Stomach (tissue), 9 donors: ENCODE measurements around the gene GLIS2. TPM values are rescaled to one million over a fixed set of nuclear protein-coding genes. Genes with fewer than 3 reads are reported as not detected.

Experiments
- DNase-seq, 2 donors: peaks; one replicate each; pipeline versions ENCODE4 v3.0.0 to v3.0.0-alpha.2; 2013 to 2019
- H3K27ac ChIP-seq, 5 donors: fragments of 200-600 bp in 4 of 5; sonication (generic) in 4 of 5; one replicate each; pipeline ENCODE4 v1.5.1; 2013 to 2019; ENCODE audit warnings: mild to moderate bottlenecking in 1 of 5, moderate library complexity in 1 of 5
- H3K27me3 ChIP-seq, 3 donors: fragments of 200-600 bp; sonication (generic); one replicate each; pipeline ENCODE4 v1.5.1; 2017 to 2019; ENCODE audit warnings: mixed run types in 1 of 3
- H3K36me3 ChIP-seq, 4 donors: fragments of 200-600 bp; sonication (generic); 1 replicate in 3 of 4; 2 replicates in 1 of 4; pipeline ENCODE4 v1.5.1; 2016 to 2019
- H3K4me1 ChIP-seq, 4 donors: fragments of 200-600 bp; sonication (generic); one replicate each; pipeline ENCODE4 v1.5.1; 2016 to 2019
- H3K4me3 ChIP-seq, 4 donors: fragments of 200-600 bp; sonication (generic) in 3 of 4; one replicate each; pipeline ENCODE4 v1.5.1; 2016 to 2019; ENCODE audit warnings: mild to moderate bottlenecking in 1 of 4
- H3K9me3 ChIP-seq, 4 donors: fragments of 200-600 bp; sonication (generic); one replicate each; pipeline ENCODE4 v1.5.1; 2016 to 2019
- EP300 ChIP-seq: sonication (generic); formaldehyde crosslinking; IDR thresholded peaks from one replicate; pipeline ENCODE4 v1.6.1; 2017; ENCODE audit warnings: antibody characterized with exemption
- POLR2A ChIP-seq, 4 donors: fragments of 450-650 bp; IDR thresholded peaks; one replicate each; pipeline ENCODE4 v1.6.1; 2016; ENCODE audit warnings: antibody characterized with exemption in 4 of 4, control low read depth in 2 of 4, mild to moderate bottlenecking in 1 of 4, moderate library complexity in 1 of 4
- POLR2AphosphoS5 ChIP-seq, 3 donors: sonication (generic); formaldehyde crosslinking; IDR thresholded peaks; one replicate each; pipeline ENCODE4 v1.6.1; 2016; ENCODE audit warnings: antibody characterized with exemption in 3 of 3
- WGBS, 5 donors: extraction: QIAGEN DNeasy Blood & Tissue Kit in 3 of 5; methylation state at CpG; one replicate each; pipeline versions ENCODE4 v1.1.5 to v1.1.7; 2013 to 2018; 5-methylcytosine and 5-hydroxymethylcytosine counted together
- intact Hi-C: fragments of 100-400 bp; cut with DNase I; formaldehyde crosslinking; loops from one replicate; pipeline ENCODE4 v1.15.1; 2023; ENCODE audit warnings: low total_unique reads
- polyA plus RNA-seq, 3 donors: library from polyadenylated mRNA; stranded (reverse); fragments of 200-250 nt; gene quantifications; one replicate each; pipeline ENCODE4 v1.2.3, GENCODE V29; 2013
- total RNA-seq, 5 donors: library from RNA; depleted of rRNA; stranded (reverse); fragments of >200 nt; gene quantifications; one replicate each; pipeline versions ENCODE4 v1.1.0 to v1.2.3, GENCODE V29; 2014 to 2016
- TF ChIP-seq, protein P1 (sequence below), 7 experiments: fragments of 450-650 bp in 4 of 7; fragments of 200-600 bp in 3 of 7; sonication (generic) in 3 of 7; IDR thresholded peaks; one replicate each; pipeline ENCODE4 v1.5.1; 2016 to 2019; ENCODE audit warnings: antibody characterized with exemption in 7 of 7, control low read depth in 2 of 7, mild to moderate bottlenecking in 1 of 7
- donor health status: healthy with polysubstance abuse.
- donor health status: Bipolar disorder and iron deficiency.
- donor health status: healthy.

GLIS2 gene
- total and polyA plus RNA-seq, 8 donors = 3.2 to 21.0 (median 5.2) TPM

DNA sequence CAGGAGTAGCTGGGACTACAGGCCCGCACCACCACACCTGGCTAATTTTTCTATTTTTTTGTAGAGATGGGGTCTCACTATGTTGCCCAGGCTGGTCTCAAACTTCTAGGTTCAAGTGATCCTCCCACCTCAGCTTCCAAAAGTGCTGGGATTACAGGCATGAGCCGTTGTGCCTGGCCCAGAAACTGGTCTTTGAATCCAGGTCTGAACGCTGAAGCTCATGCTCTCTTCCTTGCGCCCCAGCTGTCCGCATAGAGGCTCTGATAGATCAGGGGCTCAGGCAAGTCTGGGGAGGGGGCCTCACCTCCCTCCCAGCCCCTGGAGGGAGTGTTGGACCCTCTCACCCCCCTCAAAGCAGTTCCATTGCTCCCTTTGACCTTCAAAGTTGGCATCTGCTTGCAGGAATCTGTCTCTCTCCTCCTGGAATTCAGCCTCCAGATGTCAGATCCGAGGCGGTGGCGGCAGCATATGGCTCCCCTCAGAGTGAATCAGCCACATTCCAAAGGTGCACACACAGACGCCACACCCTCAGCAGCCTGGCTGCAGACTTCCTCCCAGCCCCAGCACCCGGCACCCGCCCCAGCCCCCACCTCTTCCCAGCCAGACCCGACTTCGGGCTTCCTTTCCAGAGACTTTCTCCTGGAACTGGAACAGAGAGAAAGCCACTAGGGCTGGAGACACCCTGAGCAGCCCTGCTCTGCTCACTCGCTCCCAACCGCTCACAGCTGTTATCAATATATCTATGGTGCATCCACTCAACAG is 16.9 kb upstream of the GLIS2 start:
- WGBS, 5 donors = 21 to 31% (median 26%) methylated on average over 10 to 15 of the region's 15 CpGs
- intact Hi-C loops = no loop called here
- Histone ChIP-seq H3K27ac (peak overlapping the region; percentile 73 to 85 (median 83)), H3K36me3 (no peaks in the 10 kb centered on the region), H3K4me3 (peak overlapping the region in 1 of 4 donors; percentile 17), H3K9me3 (no peaks in the 10 kb centered on the region), H3K27me3 (no peaks in the 10 kb centered on the region), H3K4me1 (peaks cover 19 to 30% (median 22%) of the 10 kb centered on the region in 4 donors)
- TF ChIP-seq EP300 (no peak), POLR2AphosphoS5 (IDR thresholded peaks at IDR 0.05) (peak in 2 of 3 donors; percentile 19 to 68)
- DNase-seq = peak; percentile 83 to 95

DNA sequence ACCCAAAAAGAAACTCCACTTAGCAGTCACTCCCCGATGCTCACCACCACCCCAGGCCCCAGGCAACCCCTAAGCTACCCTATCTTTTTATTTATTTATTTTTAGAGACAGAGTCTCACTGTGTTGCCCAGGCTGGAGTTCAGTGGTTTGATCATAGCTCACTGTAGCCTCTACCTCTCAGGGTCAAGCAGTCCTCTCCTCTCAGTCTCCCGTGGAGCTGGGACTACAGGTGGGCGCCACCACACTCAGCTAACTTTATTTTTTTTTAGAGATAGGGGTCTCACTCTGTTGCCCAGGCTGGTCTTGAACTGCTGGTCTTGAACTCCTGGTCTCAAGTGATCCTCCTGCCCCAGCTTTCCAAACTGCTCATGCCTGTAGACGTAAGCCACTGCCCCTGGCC is 14.7 kb upstream of the GLIS2 start:
- WGBS, 5 donors = 96 to 100% (median 98%) methylated on average over 4 of the region's 4 CpGs
- no peaks in the 10 kb centered on the region for H3K9me3 ChIP-seq

DNA sequence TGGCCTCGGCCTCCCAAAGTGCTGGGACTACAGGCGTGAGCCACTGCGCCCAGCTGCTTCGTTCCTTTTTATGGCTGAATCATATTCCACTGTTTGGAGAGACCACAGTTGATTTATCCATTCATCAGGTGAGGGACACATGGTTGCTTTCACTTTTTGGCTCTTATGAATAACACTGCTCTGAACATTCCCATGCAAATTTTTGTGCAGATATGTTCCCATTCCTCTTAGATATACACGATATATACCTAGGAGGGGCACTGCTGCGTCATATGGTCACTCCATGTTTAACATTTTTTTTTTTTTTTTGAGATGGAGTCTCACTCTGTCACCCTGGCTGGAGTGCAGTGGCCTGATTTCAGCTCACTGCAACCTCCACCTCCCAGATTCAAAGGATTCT is 13.9 kb upstream of the GLIS2 start:
- peaks cover 20 to 30% (median 24%) of the 10 kb centered on the region in 4 donors for H3K4me1 ChIP-seq
- no peak for DNase-seq
- TF ChIP-seq POLR2A (IDR thresholded peaks at IDR 0.05) = no peak
- TF ChIP-seq, protein P1, sequence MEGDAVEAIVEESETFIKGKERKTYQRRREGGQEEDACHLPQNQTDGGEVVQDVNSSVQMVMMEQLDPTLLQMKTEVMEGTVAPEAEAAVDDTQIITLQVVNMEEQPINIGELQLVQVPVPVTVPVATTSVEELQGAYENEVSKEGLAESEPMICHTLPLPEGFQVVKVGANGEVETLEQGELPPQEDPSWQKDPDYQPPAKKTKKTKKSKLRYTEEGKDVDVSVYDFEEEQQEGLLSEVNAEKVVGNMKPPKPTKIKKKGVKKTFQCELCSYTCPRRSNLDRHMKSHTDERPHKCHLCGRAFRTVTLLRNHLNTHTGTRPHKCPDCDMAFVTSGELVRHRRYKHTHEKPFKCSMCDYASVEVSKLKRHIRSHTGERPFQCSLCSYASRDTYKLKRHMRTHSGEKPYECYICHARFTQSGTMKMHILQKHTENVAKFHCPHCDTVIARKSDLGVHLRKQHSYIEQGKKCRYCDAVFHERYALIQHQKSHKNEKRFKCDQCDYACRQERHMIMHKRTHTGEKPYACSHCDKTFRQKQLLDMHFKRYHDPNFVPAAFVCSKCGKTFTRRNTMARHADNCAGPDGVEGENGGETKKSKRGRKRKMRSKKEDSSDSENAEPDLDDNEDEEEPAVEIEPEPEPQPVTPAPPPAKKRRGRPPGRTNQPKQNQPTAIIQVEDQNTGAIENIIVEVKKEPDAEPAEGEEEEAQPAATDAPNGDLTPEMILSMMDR (IDR thresholded peaks at IDR 0.05) = no peak
- TF ChIP-seq EP300 = no peak
- TF ChIP-seq POLR2AphosphoS5 (IDR thresholded peaks at IDR 0.05) = no peak
- H3K27ac ChIP-seq = no peak overlapping the region
- H3K27me3 ChIP-seq = no peaks in the 10 kb centered on the region
- no peaks in the 10 kb centered on the region for H3K9me3 ChIP-seq
- 94 to 98% (median 97%) methylated on average over 6 of the region's 6 CpGs for WGBS, 5 donors
- H3K36me3 ChIP-seq = no peaks in the 10 kb centered on the region
- H3K4me3 ChIP-seq = no peak overlapping the region
- intact Hi-C loops = no loop called here

More for the DNA sequence above, 14.7 kb upstream of the GLIS2 start:
- DNase-seq = no peak
- intact Hi-C loops = no loop called here
- H3K4me3 ChIP-seq = no peak overlapping the region
- H3K27me3 ChIP-seq = no peaks in the 10 kb centered on the region
- peaks cover 12 to 23% (median 16%) of the 10 kb centered on the region in 4 donors for H3K4me1 ChIP-seq
- H3K36me3 ChIP-seq = no peaks in the 10 kb centered on the region
- no peak for TF ChIP-seq EP300
- TF ChIP-seq POLR2A (IDR thresholded peaks at IDR 0.05) = no peak
- TF ChIP-seq, protein P1 (IDR thresholded peaks at IDR 0.05) = no peak
- no peak for TF ChIP-seq POLR2AphosphoS5 (IDR thresholded peaks at IDR 0.05)
- no peak overlapping the region for H3K27ac ChIP-seq

DNA sequence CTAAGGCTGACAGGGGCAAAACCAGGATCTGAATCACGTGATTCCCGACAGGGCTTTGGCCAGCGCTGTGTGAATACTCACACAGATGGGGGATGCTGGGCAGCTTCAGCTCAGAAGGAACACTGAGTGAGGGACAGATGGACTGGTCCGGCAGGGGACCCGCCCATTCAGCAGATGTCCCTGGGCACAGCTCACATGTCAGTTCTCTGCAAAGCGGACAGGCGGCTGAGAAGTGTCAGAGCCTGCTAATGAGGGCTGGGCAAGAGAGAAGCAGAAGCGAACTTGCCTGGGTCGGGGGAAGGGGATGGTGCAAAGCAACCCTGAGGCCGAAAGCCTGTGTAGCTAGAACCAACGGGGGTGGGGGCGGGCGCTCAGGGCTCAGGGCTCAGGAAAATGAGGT is 11.9 kb upstream of the GLIS2 start:
- 71 to 88% (median 81%) methylated on average over 12 to 13 of the region's 13 CpGs for WGBS, 5 donors
- Histone ChIP-seq H3K36me3 (no peaks in the 10 kb centered on the region), H3K27me3 (no peaks in the 10 kb centered on the region), H3K4me1 (peaks cover 17 to 31% (median 29%) of the 10 kb centered on the region in 4 donors), H3K9me3 (no peaks in the 10 kb centered on the region), H3K27ac (no peak overlapping the region), H3K4me3 (no peak overlapping the region)
- no peak for TF ChIP-seq POLR2AphosphoS5 (IDR thresholded peaks at IDR 0.05)
- TF ChIP-seq POLR2A (IDR thresholded peaks at IDR 0.05) = no peak
- TF ChIP-seq, protein P1 (IDR thresholded peaks at IDR 0.05) = no peak
- TF ChIP-seq EP300 = no peak
- intact Hi-C loops = no loop called here
- peak in 1 of 2 donors; percentile 26 for DNase-seq
